CD4-positive, alpha-beta T cell (primary cell): ENCODE data around the gene PSMA7. TPM values are rescaled to one million over a fixed set of nuclear protein-coding genes. Genes with fewer than 3 reads are reported as not detected.

Experiments used
- ATAC-seq: fragments of 200-7000 bp; cut with Tn5 transposase; one replicate; pipeline ENCODE4 v1.10.0; 2022; ENCODE audit warnings: mild to moderate bottlenecking; ENCODE audit not compliant: poor library complexity
- CTCF ChIA-PET: fragments of 350-600 bp; sonication (Branson Sonifier 250); formaldehyde crosslinking; loops from one replicate; lab custom pipeline; 2021; ENCODE audit warnings: antibody characterized with exemption, inconsistent platforms; lab: Charles Lee
- POLR2A ChIA-PET: fragments of 350-600 bp; sonication (Branson Sonifier 250); formaldehyde crosslinking; loops from one replicate; lab custom pipeline; 2021; ENCODE audit warnings: antibody characterized with exemption, inconsistent platforms; lab: Charles Lee
- DNase-seq, 14 experiments: peaks; one replicate each; pipeline ENCODE4 v3.0.0-alpha.2; 2013 to 2020; ENCODE audit warnings: mixed read lengths in 2 of 14
- H3K27ac ChIP-seq, 2 donors: one replicate each; pipeline versions ENCODE4 v1.5.1 to v1.7.0; 2013; ENCODE audit warnings: low read length in 2 of 2, low read depth in 1 of 2, mild to moderate bottlenecking in 1 of 2
- H3K27me3 ChIP-seq, 2 experiments: 1 replicate in 1 of 2; 2 replicates in 1 of 2; pipeline versions ENCODE4 v1.6.1 to v1.7.0; 2013; ENCODE audit warnings: low read length in 2 of 2, control low read depth in 1 of 2, mild to moderate bottlenecking in 1 of 2, moderate library complexity in 1 of 2; ENCODE audit not compliant: insufficient read depth in 2 of 2, control insufficient read depth in 1 of 2
- H3K36me3 ChIP-seq: one replicate; pipeline ENCODE4 v1.6.1; 2013; ENCODE audit warnings: low read length, control low read depth; ENCODE audit not compliant: insufficient read depth
- H3K4me1 ChIP-seq: one replicate; pipeline ENCODE4 v1.6.1; 2013; ENCODE audit warnings: low read length, control low read depth; ENCODE audit not compliant: insufficient read depth
- H3K4me3 ChIP-seq: one replicate; pipeline ENCODE4 v1.5.1; 2013; ENCODE audit warnings: mild to moderate bottlenecking, low read length, moderate library complexity
- H3K9me3 ChIP-seq, 2 experiments: 1 replicate in 1 of 2; 2 replicates in 1 of 2; pipeline versions ENCODE4 v1.6.1 to v1.7.0; 2013; ENCODE audit warnings: low read length in 2 of 2, mild to moderate bottlenecking in 2 of 2, control low read depth in 1 of 2, moderate library complexity in 1 of 2; ENCODE audit not compliant: control insufficient read depth in 1 of 2, insufficient read depth in 1 of 2
- H3K27ac Mint-ChIP-seq: one replicate; pipeline ENCODE4 v1.8.0; 2020; ENCODE audit warnings: mixed read lengths
- H3K27me3 Mint-ChIP-seq: one replicate; pipeline ENCODE4 v1.8.0; 2021; ENCODE audit warnings: mixed read lengths
- H3K36me3 Mint-ChIP-seq: one replicate; pipeline ENCODE4 v1.8.0; 2021; ENCODE audit warnings: low read depth, mixed read lengths
- H3K4me1 Mint-ChIP-seq: one replicate; pipeline ENCODE4 v1.8.0; 2021; ENCODE audit warnings: low read depth, mixed read lengths
- H3K4me3 Mint-ChIP-seq: one replicate; pipeline ENCODE4 v1.8.0; 2020; ENCODE audit warnings: mild to moderate bottlenecking, mixed read lengths
- H3K9me3 Mint-ChIP-seq: one replicate; pipeline ENCODE4 v1.8.0; 2020; ENCODE audit warnings: mixed read lengths
- CTCF ChIP-seq: fragments of 200-600 bp; IDR thresholded peaks from one replicate; pipeline ENCODE4 v1.8.0; 2022; ENCODE audit warnings: antibody characterized with exemption, mild to moderate bottlenecking
- intact Hi-C, 2 experiments: fragments of 100-400 bp; cut with DNase I in 1 of 2; cut with micrococcal nuclease in 1 of 2; formaldehyde crosslinking; loops; one replicate each; pipeline versions ENCODE4 v1.15.1 to v1.9.0; 2023 to 2025; cut with DNase I, micrococcal nuclease
- total RNA-seq, 174 experiments: library from RNA in 2 of 174; stranded (reverse) in 2 of 174; gene quantifications; one replicate each; pipeline ENCODE4 v1.2.3 and lab custom pipeline; 2021 to 2026

The PSMA7 gene
- total RNA-seq, 2 experiments from 2014 or later: 150 to 158 TPM

GRCh38 chr20:62129731-62130531, 13.3 kb downstream of the PSMA7 start:
- peaks cover 92% of the 10 kb centered on the region for H3K36me3 Mint-ChIP-seq

GRCh38 chr20:62128502-62128901, 14.7 kb downstream of the PSMA7 start:
- H3K27me3 Mint-ChIP-seq: no peaks in the 10 kb centered on the region
- ChIA-PET POLR2A (interaction anchor here (1.0 kb wide), 1 partner anchor 62 kb away, joined by 3 read pairs; no protein-coding TSS in a partner anchor), CTCF (no interaction called here)
- DNase-seq: no peak
- H3K27ac Mint-ChIP-seq: peak overlapping the region; percentile 27
- Histone ChIP-seq H3K4me3 (no peak overlapping the region), H3K27me3 (no peaks in the 10 kb centered on the region), H3K9me3 (no peaks in the 10 kb centered on the region), H3K27ac (no peak overlapping the region), H3K4me1 (peaks cover 59% of the 10 kb centered on the region), H3K36me3 (peaks cover 92% of the 10 kb centered on the region)
- peaks cover 45% of the 10 kb centered on the region for H3K4me1 Mint-ChIP-seq
- ATAC-seq: no peak
- H3K36me3 Mint-ChIP-seq: peaks cover 94% of the 10 kb centered on the region
- H3K4me3 Mint-ChIP-seq: no peak overlapping the region
- TF ChIP-seq CTCF: no peak
- intact Hi-C loops: no loop called here
- no peaks in the 10 kb centered on the region for H3K9me3 Mint-ChIP-seq

More at GRCh38 chr20:62129731-62130531, 13.3 kb downstream of the PSMA7 start:
- Histone ChIP-seq H3K4me3 (no peak overlapping the region), H3K9me3 (no peaks in the 10 kb centered on the region), H3K36me3 (peaks cover 96% of the 10 kb centered on the region), H3K27me3 (no peaks in the 10 kb centered on the region), H3K4me1 (peaks cover 55% of the 10 kb centered on the region), H3K27ac (no peak overlapping the region)
- ChIA-PET CTCF (interaction anchor here (1.3 kb wide), 1 partner anchor 104 kb away, joined by 4 read pairs; no protein-coding TSS in a partner anchor), POLR2A (interaction anchor here (1.4 to 2.0 kb wide), 2 partner anchors 8 to 64 kb away, joined by 5 to 6 read pairs; no protein-coding TSS in a partner anchor)
- no peaks in the 10 kb centered on the region for H3K27me3 Mint-ChIP-seq
- H3K4me1 Mint-ChIP-seq: peaks cover 39% of the 10 kb centered on the region
- intact Hi-C loops: no loop called here
- DNase-seq (peak in 1 of 14 experiments; percentile 36), ATAC-seq (no peak)
- no peaks in the 10 kb centered on the region for H3K9me3 Mint-ChIP-seq
- H3K4me3 Mint-ChIP-seq: no peak overlapping the region
- peak overlapping the region; percentile 47 for H3K27ac Mint-ChIP-seq
- no peak for TF ChIP-seq CTCF

- Mint-ChIP-seq H3K27me3 (no peaks in the 10 kb centered on the region), H3K27ac (peak overlapping the region; percentile 71), H3K9me3 (no peaks in the 10 kb centered on the region), H3K4me1 (peaks cover 49% of the 10 kb centered on the region), H3K4me3 (peak overlapping the region; percentile 42), H3K36me3 (peaks cover 92% of the 10 kb centered on the region)
- Histone ChIP-seq H3K27me3 (no peaks in the 10 kb centered on the region), H3K27ac (no peak overlapping the region), H3K9me3 (no peaks in the 10 kb centered on the region), H3K4me3 (no peak overlapping the region), H3K4me1 (peaks cover 57% of the 10 kb centered on the region), H3K36me3 (peaks cover 85% of the 10 kb centered on the region)
- TF ChIP-seq CTCF: no peak
- intact Hi-C loops: no loop called here
- DNase-seq: no peak
- ChIA-PET CTCF (no interaction called here), POLR2A (no interaction called here)
- ATAC-seq: no peak
These were observed 15.4 kb downstream of the PSMA7 start for GRCh38 chr20:62127799-62128198.
